Urinary bladder (tissue), 4 donors: ENCODE measurements around the gene EPHA5. TPM values are rescaled to one million over a fixed set of nuclear protein-coding genes. Genes with fewer than 3 reads are reported as not detected.
A peak's percentile ranks its signal among the peaks of the same experiment; 100 is the strongest.
"Not testable (repeated sequence)": the region's sequence is repeated elsewhere in the genome, so short reads cannot be mapped to it uniquely, and the experiment has no call there.

Experiments used
- DNase-seq: peaks from one replicate; pipeline ENCODE4 v3.0.0-alpha.2; 2015; ENCODE audit errors: extremely low spot score
- H3K27ac ChIP-seq: one replicate; pipeline ENCODE4 v1.5.1; 2013; ENCODE audit warnings: low read depth, mild to moderate bottlenecking, moderate library complexity
- H3K36me3 ChIP-seq: one replicate; pipeline ENCODE4 v1.6.1; 2013; ENCODE audit warnings: mild to moderate bottlenecking, moderate library complexity; ENCODE audit not compliant: insufficient read depth
- H3K4me1 ChIP-seq: one replicate; pipeline ENCODE4 v1.6.1; 2013; ENCODE audit warnings: mild to moderate bottlenecking, moderate library complexity; ENCODE audit not compliant: insufficient read depth
- H3K4me3 ChIP-seq: one replicate; pipeline ENCODE4 v1.5.1; 2013; ENCODE audit warnings: low read depth, low read length
- WGBS: extraction: QIAGEN DNeasy Blood & Tissue Kit; methylation state at CpG from one replicate; pipeline ENCODE4 v1.1.7; 2013; 5-methylcytosine and 5-hydroxymethylcytosine counted together
- polyA plus RNA-seq: library from polyadenylated mRNA; stranded (reverse); fragments of 200-250 nt; gene quantifications from one replicate; pipeline ENCODE4 v1.2.3, GENCODE V29; 2013
- total RNA-seq: library from RNA; depleted of rRNA; stranded (reverse); fragments of >200 nt; gene quantifications from one replicate; pipeline ENCODE4 v1.2.3, GENCODE V29; 2014
- donor health status: healthy with polysubstance abuse.
- donor health status: healthy.

Gene EPHA5
- total and polyA plus RNA-seq, 2 donors, result 0.35 to 4.1 TPM

DNA sequence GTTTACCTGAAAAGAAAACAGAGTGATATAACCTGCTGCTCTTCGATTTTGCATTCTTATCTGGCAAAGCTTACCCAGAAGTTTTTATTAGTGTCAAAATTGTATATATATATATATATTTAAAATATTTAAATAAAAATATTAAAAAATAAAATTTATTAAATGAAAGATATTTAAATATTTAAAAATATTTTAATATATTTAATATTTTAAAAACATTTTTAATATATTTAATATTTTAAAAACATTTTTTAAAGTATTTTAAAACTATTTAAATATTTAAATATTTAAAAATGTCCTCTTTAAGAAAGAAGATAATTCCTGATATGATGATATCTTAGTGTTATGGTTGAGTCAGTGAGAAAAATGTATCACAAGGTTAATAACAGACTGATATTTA lies 317.2 kb downstream of the EPHA5 start:
- WGBS, result 84% methylated on average over 1 of the region's 1 CpG
- no peak overlapping the region for H3K27ac ChIP-seq
- H3K4me1 ChIP-seq, result no peaks in the 10 kb centered on the region
- H3K4me3 ChIP-seq, result no peak overlapping the region
- DNase-seq, result no peak
- no peaks in the 10 kb centered on the region for H3K36me3 ChIP-seq

DNA sequence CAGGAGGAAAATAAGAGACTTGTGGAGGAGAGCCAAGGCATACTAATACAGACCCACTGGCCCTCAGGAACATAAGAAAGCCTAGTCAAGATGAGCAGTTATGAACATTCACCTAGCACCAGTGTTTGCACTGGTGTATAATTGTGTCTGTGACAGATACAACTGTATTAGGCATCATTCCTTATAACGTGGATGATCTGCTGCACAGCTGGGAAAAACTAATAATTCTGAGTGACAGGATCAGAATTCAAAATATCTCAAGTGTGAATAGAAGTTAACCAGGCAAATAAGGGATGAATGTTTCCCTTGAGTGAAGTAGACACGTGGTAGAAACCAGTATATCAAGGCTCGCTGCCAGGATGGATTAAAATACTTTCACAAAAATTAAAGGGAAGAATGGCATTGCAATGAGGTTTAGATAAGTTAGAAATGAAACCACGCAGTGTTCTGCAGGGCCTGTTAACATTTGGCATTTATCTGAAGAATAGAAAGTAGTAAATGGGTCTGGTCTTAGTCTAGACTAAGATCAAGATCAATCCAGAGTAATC lies 325.9 kb downstream of the EPHA5 start:
- no peaks in the 10 kb centered on the region for H3K4me1 ChIP-seq
- 44% methylated on average over 4 of the region's 4 CpGs for WGBS

DNA sequence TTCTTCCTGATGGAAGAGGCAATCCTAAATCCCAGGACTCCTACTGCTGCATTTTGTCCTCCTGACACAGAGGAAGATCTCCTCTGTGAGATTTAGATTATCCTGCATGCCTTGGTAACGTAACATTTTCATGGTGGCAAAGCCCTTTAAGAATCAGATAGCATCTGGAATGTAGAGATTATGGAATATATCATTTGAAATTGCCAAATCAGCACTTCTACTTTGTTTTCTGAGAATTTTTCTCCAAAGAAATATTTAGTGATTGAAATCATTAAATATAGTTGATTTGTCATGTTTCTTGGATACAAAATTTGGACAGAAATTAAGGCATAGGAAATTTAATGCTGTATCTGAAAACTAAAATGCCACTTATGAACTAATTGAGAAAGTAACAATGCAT lies 326.9 kb downstream of the EPHA5 start:
- no peak overlapping the region for H3K27ac ChIP-seq
- H3K4me1 ChIP-seq, result no peaks in the 10 kb centered on the region
- no peaks in the 10 kb centered on the region for H3K36me3 ChIP-seq
- no peak for DNase-seq
- WGBS, result 59% methylated on average over 1 of the region's 1 CpG
- no peak overlapping the region for H3K4me3 ChIP-seq

More for the DNA sequence above, 325.9 kb downstream of the EPHA5 start:
- Histone ChIP-seq H3K27ac (no peak overlapping the region), H3K36me3 (no peaks in the 10 kb centered on the region), H3K4me3 (no peak overlapping the region)
- no peak for DNase-seq

DNA sequence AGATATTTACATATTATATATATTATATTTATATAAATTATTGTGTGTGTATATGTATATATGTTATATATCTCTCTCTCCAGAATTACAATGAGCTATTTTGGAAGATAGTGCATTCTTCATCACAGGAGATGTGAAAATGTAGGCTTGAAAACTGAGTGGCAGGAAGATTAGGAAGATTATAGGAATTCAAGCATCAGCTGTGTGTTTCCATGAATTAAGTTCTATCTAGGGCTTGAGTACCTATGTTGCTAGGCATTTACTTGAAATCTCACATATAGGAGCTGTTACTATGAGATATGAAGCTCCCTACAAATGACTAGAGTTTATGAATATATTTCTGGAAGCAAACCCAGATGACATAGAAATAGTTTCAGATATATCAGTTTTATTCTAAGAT lies 328.7 kb downstream of the EPHA5 start:
- no peaks in the 10 kb centered on the region for H3K4me1 ChIP-seq
- H3K36me3 ChIP-seq, result no peaks in the 10 kb centered on the region

DNA sequence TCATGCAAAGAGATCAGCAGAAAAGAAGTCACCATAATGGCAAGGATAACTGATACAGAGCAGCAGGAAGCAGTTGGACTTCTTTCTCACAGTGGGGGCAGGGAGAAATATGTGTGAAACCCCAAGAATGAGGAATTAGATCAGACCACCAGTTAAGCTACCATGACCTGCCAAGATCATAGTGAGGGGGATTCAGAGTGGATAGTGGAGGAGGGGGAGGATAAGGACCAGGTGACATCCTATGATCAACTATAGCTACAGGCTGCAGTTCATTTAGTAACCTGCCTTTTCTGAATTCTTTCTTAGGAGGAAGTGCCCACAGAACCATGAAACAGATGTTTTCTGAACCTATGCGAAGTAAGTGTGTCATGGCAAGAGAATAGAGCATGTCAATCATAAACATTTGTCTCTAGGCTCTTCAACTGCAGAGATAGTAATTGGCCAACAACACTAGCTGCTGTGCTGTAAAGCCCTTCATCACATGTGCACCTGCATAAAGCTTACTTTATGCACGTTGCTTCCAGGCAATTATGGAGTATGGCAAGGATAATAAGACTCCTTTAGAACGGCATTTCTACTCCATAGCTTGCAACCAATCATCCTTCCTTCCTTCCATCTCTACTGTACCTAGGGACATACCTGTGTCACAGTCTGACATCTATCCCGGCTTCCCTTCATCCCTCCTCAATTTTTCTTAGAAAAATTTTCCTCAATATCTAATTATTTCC lies 329.7 kb downstream of the EPHA5 start:
- no peaks in the 10 kb centered on the region for H3K4me1 ChIP-seq
- H3K36me3 ChIP-seq, result no peaks in the 10 kb centered on the region
- H3K27ac ChIP-seq, result no peak overlapping the region
- WGBS, result 75% methylated on average over 4 of the region's 4 CpGs
- DNase-seq, result no peak
- no peak overlapping the region for H3K4me3 ChIP-seq

More for the DNA sequence above, 328.7 kb downstream of the EPHA5 start:
- no peak for DNase-seq
- Histone ChIP-seq H3K4me3 (no peak overlapping the region), H3K27ac (no peak overlapping the region)

DNA sequence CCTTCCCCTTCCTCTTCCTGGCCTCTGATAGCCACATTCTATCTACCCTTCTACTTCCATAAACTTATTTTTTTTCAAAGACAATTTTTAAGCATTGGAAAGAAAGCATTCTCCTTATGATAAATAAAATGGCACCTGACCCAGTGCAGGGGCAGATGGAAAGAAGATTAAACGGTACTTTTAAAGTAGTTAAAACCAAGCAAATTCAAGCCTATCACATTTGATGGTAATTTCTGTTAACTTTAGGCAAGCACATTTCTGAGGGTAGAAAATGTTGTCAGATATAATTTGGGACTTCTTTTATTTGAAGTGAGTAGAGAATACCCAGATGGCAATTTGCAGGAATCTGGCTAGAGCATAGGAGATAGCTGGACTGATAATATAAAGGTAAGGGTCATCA lies 332.9 kb downstream of the EPHA5 start:
- 71% methylated on average over 1 of the region's 1 CpG for WGBS
- no peak for DNase-seq
- Histone ChIP-seq H3K4me3 (no peak overlapping the region), H3K27ac (no peak overlapping the region), H3K36me3 (no peaks in the 10 kb centered on the region), H3K4me1 (no peaks in the 10 kb centered on the region)

DNA sequence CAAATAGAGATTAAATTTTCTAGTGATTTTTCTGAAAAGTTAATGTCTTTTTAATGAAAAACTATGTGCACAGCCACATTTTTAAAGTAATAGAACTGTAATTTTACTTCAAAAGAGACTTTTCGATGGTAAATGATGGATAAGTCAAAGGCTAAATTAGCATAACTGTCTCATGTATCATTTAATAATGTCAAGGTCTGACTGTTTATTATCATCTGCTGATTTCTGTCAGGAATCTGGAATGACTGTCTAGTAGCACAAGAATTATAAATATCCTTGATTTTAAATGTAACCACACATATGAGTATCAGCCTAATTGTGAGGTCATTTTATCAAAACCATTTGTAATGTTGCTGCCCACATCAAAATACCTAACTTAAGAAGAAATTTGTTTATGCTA lies 333.8 kb downstream of the EPHA5 start:
- H3K36me3 ChIP-seq, result no peaks in the 10 kb centered on the region
- H3K4me1 ChIP-seq, result no peaks in the 10 kb centered on the region
- H3K4me3 ChIP-seq, result no peak overlapping the region
- WGBS, result 86% methylated on average over 1 of the region's 1 CpG
- DNase-seq, result no peak
- H3K27ac ChIP-seq, result no peak overlapping the region

DNA sequence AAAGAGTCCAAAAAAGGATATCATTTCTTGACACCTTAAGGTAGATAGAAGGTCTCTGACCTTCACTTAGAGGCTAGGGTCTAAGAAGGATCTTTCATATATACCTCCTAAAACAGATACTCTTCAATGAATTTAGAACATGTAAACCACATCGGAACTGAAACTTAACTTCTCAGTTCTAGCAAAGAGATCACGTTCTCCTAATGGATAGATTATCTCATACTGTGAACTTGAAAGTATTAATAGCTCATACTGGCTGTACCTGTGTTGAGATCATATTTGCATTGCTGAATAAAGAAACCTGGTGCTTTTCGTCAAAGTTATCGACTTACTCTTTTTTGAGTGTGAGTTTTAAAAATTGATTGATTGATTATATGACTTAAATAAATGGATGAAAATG lies 353.8 kb downstream of the EPHA5 start:
- no peak for DNase-seq
- no peaks in the 10 kb centered on the region for H3K4me1 ChIP-seq
- no peak overlapping the region for H3K4me3 ChIP-seq
- H3K36me3 ChIP-seq, result no peaks in the 10 kb centered on the region
- no peak overlapping the region for H3K27ac ChIP-seq
- WGBS, result 73% methylated on average over 4 of the region's 4 CpGs

DNA sequence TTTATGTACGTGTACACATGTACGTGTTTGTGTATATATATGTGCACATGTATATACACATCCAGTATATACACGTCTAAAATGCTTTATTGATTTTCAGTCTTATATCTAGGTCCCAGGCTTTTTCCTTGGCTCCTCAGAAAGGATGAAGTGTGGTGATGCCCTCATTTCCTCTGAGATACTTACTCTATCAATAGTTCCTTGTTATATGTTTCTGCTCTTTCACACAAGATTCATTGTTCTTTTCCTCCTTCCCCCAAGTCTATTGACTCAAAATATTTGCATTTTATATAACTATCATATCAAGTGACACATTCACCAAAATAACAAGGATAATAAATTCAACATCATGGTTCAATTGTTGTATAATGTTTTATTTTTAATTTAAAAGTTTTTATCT lies 359.2 kb downstream of the EPHA5 start:
- 84% methylated on average over 3 of the region's 3 CpGs for WGBS
- Histone ChIP-seq H3K4me1 (no peaks in the 10 kb centered on the region), H3K36me3 (no peaks in the 10 kb centered on the region), H3K4me3 (no peak overlapping the region), H3K27ac (no peak overlapping the region)
- no peak for DNase-seq

DNA sequence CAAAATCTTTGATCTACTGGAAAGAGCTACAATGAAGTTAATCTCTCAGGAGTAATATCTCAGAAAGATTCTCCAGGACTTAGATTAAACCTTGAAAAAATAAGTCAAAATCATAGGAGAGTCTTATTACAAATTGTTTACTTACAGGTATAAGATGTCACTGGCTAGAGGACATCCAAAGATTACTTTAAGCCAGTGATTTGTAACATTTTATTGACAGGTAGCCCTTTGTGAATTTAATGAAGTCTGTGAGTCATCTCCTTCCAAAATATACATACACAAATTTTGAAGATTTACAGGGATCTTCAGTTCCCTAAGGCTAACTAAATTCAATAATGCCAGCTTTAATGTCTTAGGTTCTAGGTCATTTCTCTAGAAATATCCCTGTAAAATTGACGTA lies 359.7 kb downstream of the EPHA5 start:
- DNase-seq, result no peak
- WGBS, result 90% methylated on average over 1 of the region's 1 CpG
- H3K4me1 ChIP-seq, result no peaks in the 10 kb centered on the region
- no peaks in the 10 kb centered on the region for H3K36me3 ChIP-seq
- no peak overlapping the region for H3K4me3 ChIP-seq
- no peak overlapping the region for H3K27ac ChIP-seq

DNA sequence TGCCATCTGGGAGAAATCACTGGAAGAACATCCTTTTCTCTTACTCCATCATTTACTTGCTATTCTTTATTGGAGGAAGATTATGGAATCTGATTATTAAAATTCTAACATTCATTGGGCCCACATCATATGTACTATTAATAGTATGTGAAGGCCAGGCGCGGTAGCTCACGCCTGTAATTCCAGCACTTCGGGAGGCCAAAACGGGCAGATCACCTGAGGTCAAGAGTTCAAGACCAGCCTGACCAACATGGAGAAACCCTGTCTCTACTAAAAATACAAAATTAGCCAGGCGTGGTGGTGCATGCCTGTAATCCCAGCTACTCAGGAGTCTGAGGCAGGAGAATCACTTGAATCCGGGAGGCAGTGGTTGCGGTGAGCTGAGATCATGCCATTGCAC lies 361.7 kb downstream of the EPHA5 start:
- H3K4me1 ChIP-seq, H3K36me3 ChIP-seq, H3K27ac ChIP-seq, DNase-seq, H3K4me3 ChIP-seq: not testable (repeated sequence)
- 89% methylated on average over 8 of the region's 8 CpGs for WGBS

DNA sequence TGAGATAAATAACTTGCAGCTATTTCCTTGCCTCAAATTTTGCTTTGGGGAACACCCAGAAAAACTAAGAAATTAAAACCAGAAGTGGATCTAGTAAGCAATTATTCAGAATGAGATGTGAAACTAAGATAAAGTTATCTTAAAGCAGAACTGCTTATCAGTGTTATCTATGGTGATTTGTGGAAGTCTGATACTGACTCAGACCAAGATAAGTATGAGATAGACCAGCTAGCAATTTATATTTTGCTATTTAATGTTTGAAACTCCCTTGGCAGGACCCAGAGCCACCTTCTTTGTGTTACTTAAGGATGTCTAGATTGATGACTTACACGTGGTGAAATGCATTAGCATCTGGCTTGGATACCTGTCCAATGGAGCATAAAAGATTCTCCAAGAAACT lies 368.1 kb downstream of the EPHA5 start:
- WGBS, result 11% methylated on average over 1 of the region's 1 CpG
- Histone ChIP-seq H3K4me3 (no peak overlapping the region), H3K4me1 (no peaks in the 10 kb centered on the region), H3K27ac (no peak overlapping the region), H3K36me3 (no peaks in the 10 kb centered on the region)
- DNase-seq, result peak; percentile 11

DNA sequence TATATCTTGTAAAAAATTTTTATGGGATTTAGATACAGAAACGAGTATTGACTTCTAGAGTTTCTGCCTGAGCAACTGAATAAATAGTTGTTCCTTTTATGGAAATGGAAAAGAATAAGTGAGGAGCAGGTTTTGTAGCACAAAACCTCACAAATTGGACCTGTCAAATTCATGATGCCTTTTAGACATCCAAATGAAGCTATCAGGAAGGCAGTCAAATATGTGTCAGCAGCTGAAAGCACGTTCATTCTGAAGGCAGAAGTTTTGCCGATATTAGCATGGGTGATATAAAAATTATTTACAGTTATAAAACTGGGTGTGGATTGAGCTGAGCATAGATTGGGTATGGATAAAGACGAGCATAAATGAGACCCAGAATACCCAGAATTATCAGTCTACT lies 374.0 kb downstream of the EPHA5 start:
- WGBS, result 61% methylated on average over 4 of the region's 4 CpGs
- no peak for DNase-seq
- Histone ChIP-seq H3K27ac (no peak overlapping the region), H3K36me3 (no peaks in the 10 kb centered on the region), H3K4me1 (no peaks in the 10 kb centered on the region), H3K4me3 (no peak overlapping the region)

DNA sequence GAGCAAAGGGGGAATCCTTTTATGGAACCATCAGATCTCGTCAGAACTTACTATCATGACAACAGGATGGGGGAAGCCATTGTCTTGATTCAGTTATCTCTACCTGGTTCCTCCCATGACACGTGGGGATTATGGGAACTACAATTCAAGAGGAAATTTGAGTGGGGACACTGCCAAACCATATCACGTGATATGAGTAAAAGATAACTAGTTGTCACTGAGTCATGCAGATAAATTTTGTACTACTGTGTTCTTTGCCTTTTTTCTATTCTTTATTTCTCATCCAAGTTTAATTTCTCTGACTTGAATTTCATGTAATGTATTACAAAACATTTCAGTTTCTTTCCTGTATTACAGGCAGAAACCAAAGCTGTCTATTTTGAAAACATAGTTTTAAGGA lies 383.2 kb downstream of the EPHA5 start:
- no peak overlapping the region for H3K4me3 ChIP-seq
- DNase-seq, result no peak
- WGBS, result 71% methylated on average over 3 of the region's 3 CpGs
- no peak overlapping the region for H3K27ac ChIP-seq
- no peaks in the 10 kb centered on the region for H3K36me3 ChIP-seq
- no peaks in the 10 kb centered on the region for H3K4me1 ChIP-seq
